HL-60 (cell line): ENCODE data around the gene TSPYL6.

ENCODE experiments used
- DNase-seq, 2 experiments: peaks; one replicate each; pipeline ENCODE4 v3.0.0-alpha.2; 2010 to 2020; ENCODE audit warnings: low read depth in 1 of 2, low spot score in 1 of 2
- H3K27ac ChIP-seq: fragments of 250-450 bp; sonication (Bioruptor Pico); replicated peaks from 2 replicates; pipeline ENCODE4 v1.5.1; 2020; ENCODE audit warnings: mild to moderate bottlenecking, moderate library complexity
- H3K27me3 ChIP-seq: fragments of 250-450 bp; sonication (Bioruptor Pico); 2 replicates; pipeline ENCODE4 v1.5.1; 2021; ENCODE audit warnings: mild to moderate bottlenecking, moderate library complexity; ENCODE audit not compliant: insufficient read depth, poor library complexity, severe bottlenecking
- H3K4me3 ChIP-seq: replicated peaks from 2 replicates; pipeline ENCODE4 v1.5.1; 2011; ENCODE audit warnings: mild to moderate bottlenecking, control low read depth, low read length; ENCODE audit not compliant: insufficient read depth
- GABPA ChIP-seq: IDR thresholded peaks from 2 replicates; pipeline ENCODE4 v1.6.1; 2012; ENCODE audit warnings: low read depth
- POLR2AphosphoS5 ChIP-seq: IDR thresholded peaks from 2 replicates; pipeline ENCODE4 v1.6.1; 2012; ENCODE audit warnings: low read depth
- REST ChIP-seq: IDR thresholded peaks from 2 replicates; pipeline ENCODE4 v1.6.1; 2012; ENCODE audit warnings: low read depth; ENCODE audit not compliant: insufficient replicate concordance
- SPI1 ChIP-seq: IDR thresholded peaks from 2 replicates; pipeline ENCODE4 v1.6.1; 2012; ENCODE audit warnings: low read depth, mild to moderate bottlenecking, borderline replicate concordance
- TF ChIP-seq, protein P1 (sequence below): IDR thresholded peaks from one replicate; pipeline ENCODE4 v1.5.1; 2011; ENCODE audit warnings: low read length, control low read depth, inconsistent platforms; ENCODE audit not compliant: insufficient read depth

TSPYL6 gene

DNA sequence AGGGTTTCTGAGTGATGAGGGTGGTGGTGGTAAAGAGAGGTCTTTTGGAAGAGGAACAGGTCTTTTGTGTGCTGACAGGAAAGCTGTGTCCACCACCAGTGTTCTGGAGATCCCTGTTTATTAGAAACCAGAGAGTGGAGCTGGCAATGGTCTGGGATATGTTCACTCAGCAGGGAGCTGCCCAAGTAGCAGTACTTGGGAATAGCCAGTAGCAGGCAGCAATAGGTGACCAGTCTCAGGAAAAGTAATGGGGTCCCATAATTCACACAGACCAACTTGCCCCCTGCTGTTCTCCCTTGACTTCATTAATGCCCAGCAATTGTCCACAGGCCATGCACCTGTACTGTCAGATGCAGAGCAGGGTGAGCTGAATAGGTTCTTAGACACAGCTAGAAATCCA, 1.8 kb downstream of the TSPYL6 start:
- no peak overlapping the region for H3K27ac ChIP-seq
- TF ChIP-seq POLR2AphosphoS5 = no peak
- no peak for TF ChIP-seq SPI1
- TF ChIP-seq, protein P1, sequence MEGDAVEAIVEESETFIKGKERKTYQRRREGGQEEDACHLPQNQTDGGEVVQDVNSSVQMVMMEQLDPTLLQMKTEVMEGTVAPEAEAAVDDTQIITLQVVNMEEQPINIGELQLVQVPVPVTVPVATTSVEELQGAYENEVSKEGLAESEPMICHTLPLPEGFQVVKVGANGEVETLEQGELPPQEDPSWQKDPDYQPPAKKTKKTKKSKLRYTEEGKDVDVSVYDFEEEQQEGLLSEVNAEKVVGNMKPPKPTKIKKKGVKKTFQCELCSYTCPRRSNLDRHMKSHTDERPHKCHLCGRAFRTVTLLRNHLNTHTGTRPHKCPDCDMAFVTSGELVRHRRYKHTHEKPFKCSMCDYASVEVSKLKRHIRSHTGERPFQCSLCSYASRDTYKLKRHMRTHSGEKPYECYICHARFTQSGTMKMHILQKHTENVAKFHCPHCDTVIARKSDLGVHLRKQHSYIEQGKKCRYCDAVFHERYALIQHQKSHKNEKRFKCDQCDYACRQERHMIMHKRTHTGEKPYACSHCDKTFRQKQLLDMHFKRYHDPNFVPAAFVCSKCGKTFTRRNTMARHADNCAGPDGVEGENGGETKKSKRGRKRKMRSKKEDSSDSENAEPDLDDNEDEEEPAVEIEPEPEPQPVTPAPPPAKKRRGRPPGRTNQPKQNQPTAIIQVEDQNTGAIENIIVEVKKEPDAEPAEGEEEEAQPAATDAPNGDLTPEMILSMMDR = no peak
- TF ChIP-seq REST = no peak
- TF ChIP-seq GABPA = no peak
- DNase-seq = no peak

GRCh38 chr2:54249629-54250028, 6.4 kb downstream of the TSPYL6 start:
- TF ChIP-seq, protein P1 = no peak
- H3K4me3 ChIP-seq = no peak overlapping the region
- no peak overlapping the region for H3K27ac ChIP-seq
- H3K27me3 ChIP-seq = peaks cover 2% of the 10 kb centered on the region
- no peak for DNase-seq

More for the DNA sequence above, 1.8 kb downstream of the TSPYL6 start:
- Histone ChIP-seq H3K27me3 (no peaks in the 10 kb centered on the region), H3K4me3 (no peak overlapping the region)

- H3K27ac ChIP-seq = no peak overlapping the region
- TF ChIP-seq SPI1 (no peak), GABPA (no peak), POLR2AphosphoS5 (no peak)
- TF ChIP-seq, protein P1 = no peak
- H3K4me3 ChIP-seq = no peak overlapping the region
- H3K27me3 ChIP-seq = peaks cover 2% of the 10 kb centered on the region
- DNase-seq = no peak
Observed at GRCh38 chr2:54247115-54247514, 8.9 kb downstream of the TSPYL6 start.

DNA sequence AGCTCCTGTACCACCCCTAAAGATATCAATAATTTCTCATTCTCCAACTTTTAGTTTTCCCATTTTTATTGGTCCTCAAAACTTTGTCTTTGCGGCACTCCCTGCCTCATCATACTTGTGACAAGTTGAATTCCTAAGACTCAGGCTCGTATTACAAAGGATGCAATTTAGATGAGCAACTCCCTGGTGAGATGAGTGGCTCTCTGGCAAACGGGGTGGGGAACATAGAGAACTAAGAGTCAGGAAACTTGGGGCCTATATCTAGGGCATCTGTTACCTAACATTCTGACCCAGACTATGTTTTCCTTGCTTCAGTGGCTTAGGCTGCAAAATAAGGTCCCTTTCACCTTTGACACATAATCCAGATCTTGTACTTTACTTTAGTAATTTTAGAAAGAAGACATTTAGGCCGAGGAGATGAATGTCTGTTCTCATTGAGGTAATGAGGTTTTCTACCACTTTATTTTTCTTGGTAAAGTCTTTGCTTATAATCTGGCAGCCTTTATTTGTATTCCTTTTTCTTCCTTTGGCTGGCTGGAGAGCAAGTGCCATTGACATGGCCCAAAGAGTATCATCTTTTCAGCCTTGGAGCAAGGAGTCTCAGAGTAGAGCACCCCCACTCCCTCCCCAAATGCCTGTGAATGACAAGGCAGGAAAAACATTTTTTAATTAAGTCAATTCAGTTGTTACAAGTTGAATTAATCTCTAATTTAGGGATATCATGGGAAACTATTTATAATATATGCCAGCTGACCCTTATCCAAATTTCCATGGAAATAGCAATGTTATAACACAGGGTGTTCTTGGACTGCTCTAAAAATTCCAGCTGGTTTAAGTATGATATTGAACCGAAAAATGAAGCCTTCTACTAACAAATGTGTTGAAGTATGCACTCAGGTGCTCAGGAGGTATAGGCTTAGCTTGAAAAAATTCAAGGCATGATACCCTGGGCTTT, 15.2 kb downstream of the TSPYL6 start:
- Histone ChIP-seq H3K4me3 (no peak overlapping the region), H3K27me3 (peaks cover 2% of the 10 kb centered on the region), H3K27ac (no peak overlapping the region)
- no peak for TF ChIP-seq SPI1
- TF ChIP-seq GABPA = no peak
- TF ChIP-seq, protein P1 = no peak
- TF ChIP-seq POLR2AphosphoS5 = no peak
- no peak for TF ChIP-seq REST
- no peak for DNase-seq
